ENCODE measurements around the gene POMP. TPM values are rescaled to one million over a fixed set of nuclear protein-coding genes. Genes with fewer than 3 reads are reported as not detected.

The POMP gene
- total RNA-seq, 1 donor from 2014 or later: 73.6 TPM

- H3K36me3 Mint-ChIP-seq (ENCODE audit: unreplicated experiment): no peaks in the 10 kb centered on the region
- H3K4me1 Mint-ChIP-seq (ENCODE audit: low read depth, unreplicated experiment): no peaks in the 10 kb centered on the region
- no peak overlapping the region for H3K4me3 Mint-ChIP-seq (ENCODE audit: unreplicated experiment)
- no peak for DNase-seq
- no peak overlapping the region for H3K27ac Mint-ChIP-seq (ENCODE audit: unreplicated experiment)
- peaks cover 3% of the 10 kb centered on the region for H3K27me3 Mint-ChIP-seq (ENCODE audit: unreplicated experiment)
- no peaks in the 10 kb centered on the region for H3K9me3 Mint-ChIP-seq (ENCODE audit: unreplicated experiment)
- no peak for TF ChIP-seq CTCF (IDR thresholded peaks at IDR 0.05; ENCODE audit: partially characterized antibody, unreplicated experiment)
These were observed 51.2 kb downstream of the POMP start for GRCh38 chr13:28710161-28710560.

- no peak overlapping the region for H3K4me3 Mint-ChIP-seq (ENCODE audit: unreplicated experiment)
- no peaks in the 10 kb centered on the region for H3K36me3 Mint-ChIP-seq (ENCODE audit: unreplicated experiment)
- no peaks in the 10 kb centered on the region for H3K9me3 Mint-ChIP-seq (ENCODE audit: unreplicated experiment)
- DNase-seq: no peak
- no peak for TF ChIP-seq CTCF (IDR thresholded peaks at IDR 0.05; ENCODE audit: partially characterized antibody, unreplicated experiment)
- peaks cover under 1% of the 10 kb centered on the region for H3K27me3 Mint-ChIP-seq (ENCODE audit: unreplicated experiment)
- no peak overlapping the region for H3K27ac Mint-ChIP-seq (ENCODE audit: unreplicated experiment)
- H3K4me1 Mint-ChIP-seq (ENCODE audit: low read depth, unreplicated experiment): no peaks in the 10 kb centered on the region
These were observed 55.7 kb downstream of the POMP start for GRCh38 chr13:28714651-28715050.

DNA sequence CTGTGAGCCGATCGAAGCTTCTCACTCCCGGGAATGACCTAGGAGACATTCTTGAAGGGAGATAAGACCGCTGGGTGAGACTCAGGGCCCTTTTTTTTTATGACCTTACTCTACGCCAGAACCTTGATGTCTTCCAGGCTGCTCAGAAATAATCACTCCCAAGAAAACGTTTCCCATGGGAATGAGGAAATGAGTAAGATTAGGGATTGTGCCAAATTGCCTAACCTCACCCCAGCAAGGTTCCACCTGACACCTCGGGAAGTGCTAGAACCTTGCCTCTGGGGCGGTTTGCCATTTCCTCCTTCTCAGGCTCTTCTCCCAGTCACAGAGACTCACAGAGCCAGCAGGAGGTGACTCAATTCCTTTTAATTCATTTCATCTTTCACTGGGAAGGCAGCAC is 57.6 kb downstream of the POMP start:
- Mint-ChIP-seq H3K4me3 (ENCODE audit: unreplicated experiment) (no peak overlapping the region), H3K27ac (ENCODE audit: unreplicated experiment) (no peak overlapping the region), H3K9me3 (ENCODE audit: unreplicated experiment) (no peaks in the 10 kb centered on the region), H3K36me3 (ENCODE audit: unreplicated experiment) (no peaks in the 10 kb centered on the region), H3K27me3 (ENCODE audit: unreplicated experiment) (no peaks in the 10 kb centered on the region), H3K4me1 (ENCODE audit: low read depth, unreplicated experiment) (no peaks in the 10 kb centered on the region)
- DNase-seq: no peak
- no peak for TF ChIP-seq CTCF (IDR thresholded peaks at IDR 0.05; ENCODE audit: partially characterized antibody, unreplicated experiment)

DNA sequence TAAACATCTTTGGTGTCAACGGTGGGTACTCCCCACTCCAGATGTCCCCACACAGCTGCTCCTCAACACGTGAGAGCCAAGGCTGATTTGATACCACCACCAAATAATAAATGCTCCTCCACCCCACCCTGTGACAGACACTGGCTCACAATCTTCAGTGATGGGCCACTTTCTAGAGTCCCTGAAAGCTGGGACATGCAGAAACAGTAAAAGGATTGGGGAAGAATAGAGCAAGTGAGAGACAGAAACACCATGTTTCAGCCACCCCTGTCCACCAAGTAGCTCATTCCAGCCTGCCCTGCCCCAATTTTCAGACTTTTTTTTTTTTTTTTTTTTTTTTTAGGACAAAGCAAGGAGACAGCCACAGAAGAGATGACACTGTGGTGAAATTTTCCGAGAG is 58.2 kb downstream of the POMP start:
- Mint-ChIP-seq H3K36me3 (ENCODE audit: unreplicated experiment) (no peaks in the 10 kb centered on the region), H3K27ac (ENCODE audit: unreplicated experiment) (no peak overlapping the region)
- no peak for TF ChIP-seq CTCF (IDR thresholded peaks at IDR 0.05; ENCODE audit: partially characterized antibody, unreplicated experiment)

DNA sequence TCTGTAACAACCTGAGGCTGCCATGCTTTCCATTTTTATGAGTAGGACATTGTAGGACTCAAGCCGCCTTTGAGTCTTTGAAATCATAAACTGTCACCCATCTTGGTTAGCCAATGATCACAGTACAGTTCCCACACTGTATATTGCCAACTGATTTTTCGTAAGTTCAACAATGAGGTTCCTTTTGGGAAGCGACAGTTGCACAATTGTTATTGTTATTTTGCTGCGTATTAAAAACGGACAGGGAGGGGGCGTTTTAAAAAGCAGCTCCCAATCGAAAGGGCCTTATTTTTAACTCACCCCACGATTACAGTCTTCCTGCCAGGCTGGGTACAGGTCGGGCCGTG is 59.2 kb downstream of the POMP start:
- Mint-ChIP-seq H3K27ac (ENCODE audit: unreplicated experiment) (peak overlapping the region; percentile 78), H3K9me3 (ENCODE audit: unreplicated experiment) (no peaks in the 10 kb centered on the region), H3K36me3 (ENCODE audit: unreplicated experiment) (no peaks in the 10 kb centered on the region), H3K27me3 (ENCODE audit: unreplicated experiment) (no peaks in the 10 kb centered on the region), H3K4me3 (ENCODE audit: unreplicated experiment) (peak overlapping the region; percentile 93), H3K4me1 (ENCODE audit: low read depth, unreplicated experiment) (no peaks in the 10 kb centered on the region)
- no peak for DNase-seq
- no peak for TF ChIP-seq CTCF (IDR thresholded peaks at IDR 0.05; ENCODE audit: partially characterized antibody, unreplicated experiment)

More for the DNA sequence above, 58.2 kb downstream of the POMP start:
- Mint-ChIP-seq H3K27me3 (ENCODE audit: unreplicated experiment) (no peaks in the 10 kb centered on the region), H3K9me3 (ENCODE audit: unreplicated experiment) (no peaks in the 10 kb centered on the region), H3K4me1 (ENCODE audit: low read depth, unreplicated experiment) (no peaks in the 10 kb centered on the region), H3K4me3 (ENCODE audit: unreplicated experiment) (peak overlapping the region; percentile 17)
- no peak for DNase-seq

Measured in glutamatergic neuron (in vitro differentiated cells).